CD14-positive monocyte (primary cell): Measurements from ENCODE around the gene PGR. TPM values are rescaled to one million over a fixed set of nuclear protein-coding genes. Genes with fewer than 3 reads are reported as not detected.
A peak's percentile ranks its signal among the peaks of the same experiment; 100 is the strongest.

Experiments used
- DNase-seq, 3 donors: peaks; one replicate each; pipeline ENCODE4 v3.0.0-alpha.2; 2011 to 2022
- H2AFZ ChIP-seq: 2 replicates; pipeline ENCODE4 v1.6.0; 2012; ENCODE audit warnings: mild to moderate bottlenecking, low read depth, low read length, inconsistent platforms; ENCODE audit not compliant: insufficient read depth, poor library complexity, severe bottlenecking
- H3K27ac ChIP-seq, 2 donors: 1 replicate in 1 of 2; 2 replicates in 1 of 2; pipeline ENCODE4 v1.5.1; 2012 to 2013; ENCODE audit warnings: low read length in 2 of 2, control low read depth in 1 of 2, inconsistent platforms in 1 of 2, low read depth in 1 of 2, mild to moderate bottlenecking in 1 of 2
- H3K27me3 ChIP-seq, 2 donors: one replicate each; pipeline versions ENCODE4 v1.6.0 to v1.6.1; 2011 to 2013; ENCODE audit warnings: low read length in 2 of 2; ENCODE audit not compliant: control insufficient read depth in 2 of 2, insufficient read depth in 2 of 2
- H3K36me3 ChIP-seq, 2 donors: replicated peaks in 1 of 2; 1 replicate in 1 of 2; 2 replicates in 1 of 2; pipeline versions ENCODE4 v1.5.1 to v1.6.1; 2012 to 2013; ENCODE audit warnings: low read length in 2 of 2, control low read depth in 1 of 2, inconsistent platforms in 1 of 2, mild to moderate bottlenecking in 1 of 2; ENCODE audit not compliant: insufficient read depth in 2 of 2, control insufficient read depth in 1 of 2
- H3K4me1 ChIP-seq, 2 donors: 1 replicate in 1 of 2; 2 replicates in 1 of 2; pipeline versions ENCODE4 v1.5.1 to v1.6.1; 2012 to 2013; ENCODE audit warnings: low read length in 2 of 2, control low read depth in 1 of 2, inconsistent platforms in 1 of 2, mild to moderate bottlenecking in 1 of 2, moderate library complexity in 1 of 2; ENCODE audit not compliant: insufficient read depth in 2 of 2, control insufficient read depth in 1 of 2
- H3K4me2 ChIP-seq: replicated peaks from 2 replicates; pipeline ENCODE3; 2012; ENCODE audit warnings: low read length, moderate library complexity, mild to moderate bottlenecking; ENCODE audit not compliant: poor library complexity, severe bottlenecking; ENCODE audit errors: extremely low read depth
- H3K4me3 ChIP-seq, 3 experiments: fragments of 200-600 bp in 1 of 3; sonication (generic) in 1 of 3; replicated peaks in 1 of 3; 1 replicate in 2 of 3; 2 replicates in 1 of 3; pipeline ENCODE4 v1.5.1; 2011 to 2013; ENCODE audit warnings: low read length in 3 of 3, mild to moderate bottlenecking in 3 of 3, control low read depth in 2 of 3, low read depth in 2 of 3, inconsistent platforms in 1 of 3, moderate library complexity in 1 of 3
- H3K79me2 ChIP-seq: 2 replicates; pipeline ENCODE4 v1.6.0; 2012; ENCODE audit warnings: mild to moderate bottlenecking, control low read depth, inconsistent platforms, low read length, moderate library complexity; ENCODE audit not compliant: insufficient read depth
- H3K9ac ChIP-seq: 2 replicates; pipeline ENCODE4 v1.6.0; 2017; ENCODE audit warnings: low read length, mild to moderate bottlenecking; ENCODE audit not compliant: insufficient read depth, poor library complexity, severe bottlenecking
- H3K9me3 ChIP-seq, 2 donors: replicated peaks in 1 of 2; 1 replicate in 1 of 2; 2 replicates in 1 of 2; pipeline versions ENCODE4 v1.5.1 to v1.6.1; 2012 to 2013; ENCODE audit warnings: low read length in 2 of 2, control low read depth in 1 of 2; ENCODE audit not compliant: control insufficient read depth in 1 of 2, insufficient read depth in 1 of 2
- H4K20me1 ChIP-seq: 2 replicates; pipeline ENCODE4 v1.6.0; 2012; ENCODE audit warnings: mild to moderate bottlenecking, low read length, control low read depth, moderate library complexity; ENCODE audit not compliant: insufficient read depth
- H3K27ac Mint-ChIP-seq, 7 donors: one replicate each; pipeline ENCODE4 v1.8.0; 2020; ENCODE audit warnings: mild to moderate bottlenecking in 7 of 7, mixed read lengths in 7 of 7, moderate library complexity in 6 of 7, inconsistent platforms in 2 of 7
- H3K27me3 Mint-ChIP-seq, 3 donors: one replicate each; pipeline ENCODE4 v1.8.0; 2021 to 2022; ENCODE audit warnings: low read depth in 3 of 3, mild to moderate bottlenecking in 3 of 3, mixed read lengths in 3 of 3, moderate library complexity in 3 of 3, inconsistent platforms in 1 of 3
- H3K36me3 Mint-ChIP-seq, 2 donors: one replicate each; pipeline ENCODE4 v1.8.0; 2020; ENCODE audit warnings: mixed read lengths in 2 of 2, inconsistent platforms in 1 of 2, mild to moderate bottlenecking in 1 of 2
- H3K4me1 Mint-ChIP-seq: one replicate; pipeline ENCODE4 v1.8.0; 2020; ENCODE audit warnings: mild to moderate bottlenecking, mixed read lengths
- H3K4me3 Mint-ChIP-seq, 2 donors: one replicate each; pipeline ENCODE4 v1.8.0; 2020; ENCODE audit warnings: mild to moderate bottlenecking in 2 of 2, mixed read lengths in 2 of 2, moderate library complexity in 1 of 2
- H3K9me3 Mint-ChIP-seq, 7 donors: one replicate each; pipeline ENCODE4 v1.8.0; 2020 to 2022; ENCODE audit warnings: mixed read lengths in 7 of 7, mild to moderate bottlenecking in 6 of 7, moderate library complexity in 6 of 7, inconsistent platforms in 2 of 7
- CTCF ChIP-seq: fragments of 200-600 bp; IDR thresholded peaks from one replicate; pipeline ENCODE4 v1.8.0; 2022; ENCODE audit warnings: antibody characterized with exemption, mild to moderate bottlenecking
- WGBS: methylation state at CpG from one replicate; pipeline ENCODE4 v1.1.5; 2013; ENCODE audit warnings: missing lambda C conversion rate; ENCODE audit not compliant: insufficient coverage; 5-methylcytosine and 5-hydroxymethylcytosine counted together
- intact Hi-C, 2 donors: fragments of 100-400 bp; cut with micrococcal nuclease; formaldehyde crosslinking; loops; one replicate each; pipeline versions ENCODE4 v1.15.0 to v1.15.1; 2023
- polyA plus RNA-seq, 3 donors: library from polyadenylated mRNA; depleted of rRNA in 1 of 3; unstranded in 2 of 3; stranded (reverse) in 1 of 3; fragments of 300-500 nt in 2 of 3; fragments of >200 nt in 1 of 3; fragmentation: Illumina TruSeq in 2 of 3; gene quantifications; 1 replicate in 2 of 3; 2 replicates in 1 of 3; pipeline ENCODE4 v1.2.3, GENCODE V29; 2012 to 2021

The PGR gene
- polyA plus RNA-seq, 3 donors: not detected

GRCh38 chr11:101126551-101127196 is 2.9 kb downstream of the PGR start:
- no peak overlapping the region for H3K9ac ChIP-seq
- peak overlapping the region in 1 of 2 donors; percentile 81 for H3K4me3 Mint-ChIP-seq
- no peak overlapping the region for H3K27ac Mint-ChIP-seq
- intact Hi-C loops: no loop called here
- DNase-seq: no peak
- peaks cover 0 to 25% of the 10 kb centered on the region in 2 donors for H3K9me3 ChIP-seq
- H3K4me1 ChIP-seq: no peaks in the 10 kb centered on the region
- H3K4me1 Mint-ChIP-seq: peaks cover 3% of the 10 kb centered on the region
- H3K4me3 ChIP-seq: no peak overlapping the region
- no peaks in the 10 kb centered on the region for H3K36me3 ChIP-seq
- no peaks in the 10 kb centered on the region for H3K79me2 ChIP-seq
- H3K9me3 Mint-ChIP-seq: peaks cover 0 to 19% (median 10%) of the 10 kb centered on the region in 7 donors
- H2AFZ ChIP-seq: no peak overlapping the region
- H3K27me3 ChIP-seq: peaks cover 37 to 63% of the 10 kb centered on the region in 2 donors
- no peak for TF ChIP-seq CTCF
- H4K20me1 ChIP-seq: no peaks in the 10 kb centered on the region
- no peak overlapping the region for H3K27ac ChIP-seq
- H3K4me2 ChIP-seq: no peak overlapping the region
- 0% methylated on average over 11 of the region's 18 CpGs for WGBS
- peaks cover 48 to 58% (median 51%) of the 10 kb centered on the region in 3 donors for H3K27me3 Mint-ChIP-seq
- peaks cover 0 to 2% of the 10 kb centered on the region in 2 donors for H3K36me3 Mint-ChIP-seq

DNA sequence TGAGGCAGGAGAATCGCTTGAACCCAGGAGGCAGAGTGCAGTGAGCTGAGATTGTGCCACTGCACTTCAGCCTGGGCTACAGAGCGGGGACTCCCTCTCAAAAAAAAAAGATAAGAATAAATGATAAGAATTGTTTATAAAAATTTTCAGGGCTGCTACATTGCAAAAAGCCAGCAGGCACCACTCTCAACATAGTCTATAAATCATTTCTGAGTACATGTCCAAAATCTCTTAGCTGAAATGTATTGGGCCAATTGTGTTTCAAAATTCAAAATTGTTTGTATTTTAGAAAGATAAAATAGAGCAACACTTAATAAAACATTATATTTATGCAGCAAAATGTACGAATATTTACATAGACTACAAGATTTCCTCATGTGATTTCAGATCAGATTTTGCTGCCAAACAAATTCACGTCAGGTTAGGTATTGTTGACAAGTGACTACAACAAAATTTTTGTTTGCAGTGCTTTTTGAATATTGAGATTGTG is 13.9 kb downstream of the PGR start:
- H3K27ac Mint-ChIP-seq: no peak overlapping the region
- peaks cover 0 to 4% (median 0%) of the 10 kb centered on the region in 7 donors for H3K9me3 Mint-ChIP-seq
- H3K4me1 ChIP-seq: no peaks in the 10 kb centered on the region
- no peak overlapping the region for H3K9ac ChIP-seq
- WGBS: no CpG with 5 or more reads among the region's 4 CpGs
- H4K20me1 ChIP-seq: no peaks in the 10 kb centered on the region
- H3K4me3 Mint-ChIP-seq: no peak overlapping the region
- no peak overlapping the region for H3K4me2 ChIP-seq
- TF ChIP-seq CTCF: no peak
- H3K79me2 ChIP-seq: no peaks in the 10 kb centered on the region
- H3K27me3 Mint-ChIP-seq: peaks cover 0 to 3% (median 1%) of the 10 kb centered on the region in 3 donors
- no peaks in the 10 kb centered on the region for H3K36me3 ChIP-seq
- H3K36me3 Mint-ChIP-seq: no peaks in the 10 kb centered on the region
- H3K4me3 ChIP-seq: no peak overlapping the region
- no peaks in the 10 kb centered on the region for H3K4me1 Mint-ChIP-seq
- H3K27ac ChIP-seq: no peak overlapping the region
- H3K9me3 ChIP-seq: no peaks in the 10 kb centered on the region
- H2AFZ ChIP-seq: no peak overlapping the region
- intact Hi-C loops: no loop called here
- no peak for DNase-seq
- no peaks in the 10 kb centered on the region for H3K27me3 ChIP-seq
